Activated naive CD4-positive, alpha-beta T cell treated with Interleukin-2 at 50 U/mL for 16 hours (primary cell): ENCODE measurements around the gene CHRND.
A peak's percentile ranks its signal among the peaks of the same experiment; 100 is the strongest.

Source experiments
- DNase-seq: peaks from one replicate; pipeline ENCODE4 v3.0.0-alpha.2; 2020

CHRND gene

GRCh38 chr2:232504438-232504837 is 21.5 kb upstream of the CHRND start:
- DNase-seq = no peak

- no peak for DNase-seq
Measured at GRCh38 chr2:232505856-232506255, 20.1 kb upstream of the CHRND start.

GRCh38 chr2:232506709-232507108 is 19.3 kb upstream of the CHRND start:
- DNase-seq = no peak

- DNase-seq = no peak
Measured at GRCh38 chr2:232508251-232508650, 17.7 kb upstream of the CHRND start.

- no peak for DNase-seq
Measured at GRCh38 chr2:232511336-232511890, 14.5 kb upstream of the CHRND start.

GRCh38 chr2:232512602-232513001 is 13.4 kb upstream of the CHRND start:
- no peak for DNase-seq

GRCh38 chr2:232513353-232513752 is 12.6 kb upstream of the CHRND start:
- no peak for DNase-seq

GRCh38 chr2:232515639-232516038 is 10.3 kb upstream of the CHRND start:
- no peak for DNase-seq

- DNase-seq = no peak
Measured at GRCh38 chr2:232516551-232516950, 9.4 kb upstream of the CHRND start.

GRCh38 chr2:232518844-232519243 is 7.1 kb upstream of the CHRND start:
- DNase-seq = no peak

- DNase-seq = no peak
Measured at GRCh38 chr2:232519581-232520438, 6.2 kb upstream of the CHRND start, which contains the start of gene PRSS56. Gene PRSS56 (plus strand): TSS chr2:232520388. CDS start chr2:232520599, 211 bp downstream.

GRCh38 chr2:232520489-232520888 is 5.5 kb upstream of the CHRND start:
- DNase-seq = no peak

- DNase-seq = no peak
Measured at GRCh38 chr2:232521098-232521497, 4.9 kb upstream of the CHRND start.

GRCh38 chr2:232521959-232522622 is 3.9 kb upstream of the CHRND start:
- peak; percentile 68 for DNase-seq

- DNase-seq = no peak
Measured at GRCh38 chr2:232522623-232523401, 3.1 kb upstream of the CHRND start.

- no peak for DNase-seq
Measured at GRCh38 chr2:232523402-232523681, 2.6 kb upstream of the CHRND start.

GRCh38 chr2:232523682-232524597 is 2.0 kb upstream of the CHRND start:
- no peak for DNase-seq

- DNase-seq = no peak
Measured at GRCh38 chr2:232524771-232525170, 1.2 kb upstream of the CHRND start.

- no peak for DNase-seq
Measured at GRCh38 chr2:232525199-232525598, 761 bp upstream of the CHRND start.

- DNase-seq = no peak
Measured at GRCh38 chr2:232526372-232526941, 497 bp downstream of the CHRND start.

- no peak for DNase-seq
Measured at GRCh38 chr2:232527905-232528470, 2.0 kb downstream of the CHRND start.
